Thymus (tissue), 11 donors: ENCODE results near the gene TXNL4A. TPM values are rescaled to one million over a fixed set of nuclear protein-coding genes. Genes with fewer than 3 reads are reported as not detected.
"Not testable (repeated sequence)": the region's sequence is repeated elsewhere in the genome, so short reads cannot be mapped to it uniquely, and the experiment has no call there.

ENCODE experiments used
- DNase-seq, 9 donors: peaks; one replicate each; pipeline ENCODE4 v3.0.0-alpha.2; 2013; ENCODE audit warnings: low spot score in 9 of 9, low read depth in 6 of 9, missing footprints in 1 of 9
- H3K27ac ChIP-seq, 2 donors: one replicate each; pipeline ENCODE4 v1.5.1; 2013; ENCODE audit warnings: control low read depth in 1 of 2, low read depth in 1 of 2, low read length in 1 of 2, mild to moderate bottlenecking in 1 of 2, moderate library complexity in 1 of 2
- H3K27me3 ChIP-seq, 2 donors: one replicate each; pipeline ENCODE4 v1.5.1; 2013; ENCODE audit warnings: low read length in 1 of 2; ENCODE audit not compliant: control insufficient read depth in 2 of 2, insufficient read depth in 1 of 2
- H3K36me3 ChIP-seq, 2 donors: one replicate each; pipeline ENCODE4 v1.5.1; 2013; ENCODE audit warnings: low read length in 1 of 2, mild to moderate bottlenecking in 1 of 2, moderate library complexity in 1 of 2; ENCODE audit not compliant: control insufficient read depth in 2 of 2, insufficient read depth in 2 of 2
- H3K4me1 ChIP-seq, 2 donors: one replicate each; pipeline ENCODE4 v1.5.1; 2013; ENCODE audit warnings: low read length in 2 of 2; ENCODE audit not compliant: control insufficient read depth in 2 of 2, insufficient read depth in 2 of 2
- H3K4me3 ChIP-seq, 2 donors: one replicate each; pipeline ENCODE4 v1.5.1; 2013; ENCODE audit warnings: low read length in 2 of 2, control low read depth in 1 of 2, mild to moderate bottlenecking in 1 of 2
- H3K9me3 ChIP-seq, 2 donors: one replicate each; pipeline ENCODE4 v1.5.1; 2013; ENCODE audit warnings: low read length in 1 of 2, mild to moderate bottlenecking in 1 of 2; ENCODE audit not compliant: control insufficient read depth in 2 of 2, insufficient read depth in 1 of 2
- WGBS: extraction: QIAGEN DNeasy Blood & Tissue Kit; methylation state at CpG from one replicate; pipeline ENCODE4 v1.1.7; 2013; 5-methylcytosine and 5-hydroxymethylcytosine counted together
- polyA plus RNA-seq: library from polyadenylated mRNA; stranded (reverse); fragments of 200-250 nt; gene quantifications from one replicate; pipeline ENCODE4 v1.2.3, GENCODE V29; 2013
- total RNA-seq: library from RNA; stranded (reverse); fragments of 120-200 nt; gene quantifications from one replicate; pipeline ENCODE4 v1.2.4, GENCODE V29; 2013
- donor health status: healthy.

The TXNL4A gene
- total and polyA plus RNA-seq, 2 donors: 99.0 to 120 TPM

DNA sequence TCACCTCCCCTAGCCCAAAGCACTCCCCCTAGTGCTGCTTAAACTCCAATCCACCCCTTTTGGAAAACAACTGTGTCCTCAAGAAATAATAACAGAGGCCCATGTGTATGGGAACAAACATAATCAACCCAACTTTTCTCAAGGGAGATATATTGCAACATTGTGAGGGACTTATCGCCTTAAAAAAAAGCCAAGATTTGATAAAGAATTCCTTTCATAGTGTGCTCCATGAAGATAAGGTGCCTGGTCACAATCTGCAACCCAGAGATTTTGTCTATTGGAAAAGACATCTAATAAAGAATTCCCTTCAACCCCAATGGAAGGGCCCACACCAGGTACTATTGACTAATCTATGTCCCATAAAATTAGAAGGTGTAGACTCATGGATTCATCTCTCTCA is 41.3 kb upstream of the TXNL4A start:
- H3K9me3 ChIP-seq: peaks cover 4 to 6% of the 10 kb centered on the region in 2 donors
- H3K27ac ChIP-seq: no peak overlapping the region
- peaks cover 3 to 7% of the 10 kb centered on the region in 2 donors for H3K4me1 ChIP-seq
- no peaks in the 10 kb centered on the region for H3K36me3 ChIP-seq
- DNase-seq: no peak
- H3K27me3 ChIP-seq: no peaks in the 10 kb centered on the region
- 97% methylated on average over 1 of the region's 1 CpG for WGBS
- H3K4me3 ChIP-seq: no peak overlapping the region

DNA sequence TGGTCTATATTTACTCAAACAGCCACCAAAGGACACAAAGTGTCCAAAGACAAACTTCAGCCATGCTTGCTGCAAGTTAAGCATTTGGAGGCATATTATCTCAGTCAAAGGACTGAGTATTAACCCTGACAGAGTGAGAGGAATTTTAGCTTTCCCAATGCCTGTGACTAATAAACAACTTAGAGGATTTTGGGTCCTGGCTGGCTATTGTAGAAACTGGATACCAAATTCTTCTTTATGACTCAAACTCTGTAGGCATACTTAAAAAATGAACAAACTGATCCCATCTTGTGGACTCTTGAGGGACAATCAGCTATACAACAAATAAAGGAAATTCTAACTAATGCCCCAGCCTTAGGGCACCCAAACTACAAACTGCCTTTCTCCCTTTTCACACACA is 39.4 kb upstream of the TXNL4A start:
- H3K27me3 ChIP-seq, DNase-seq, H3K36me3 ChIP-seq, H3K4me3 ChIP-seq, H3K27ac ChIP-seq, H3K4me1 ChIP-seq: not testable (repeated sequence)
- peaks cover 5 to 20% of the 10 kb centered on the region in 2 donors for H3K9me3 ChIP-seq

DNA sequence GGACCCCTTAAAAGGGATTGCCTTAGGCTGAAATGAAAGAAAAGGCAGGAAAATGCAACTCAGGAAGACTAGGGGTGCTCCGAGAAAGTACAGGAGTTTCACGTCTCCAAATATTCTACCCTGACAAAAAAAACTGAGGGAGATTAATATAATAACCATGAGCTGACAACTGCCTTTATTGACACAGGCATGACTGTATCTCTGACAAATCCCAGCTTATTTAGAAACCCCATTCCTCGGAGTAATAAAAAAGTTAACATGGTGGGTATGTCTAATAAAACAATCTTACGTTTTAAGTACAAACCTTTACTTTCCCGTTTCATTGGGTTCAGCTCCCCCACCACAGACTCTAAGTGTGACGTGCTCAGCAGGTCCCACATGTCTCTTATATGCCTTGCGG is 38.0 kb upstream of the TXNL4A start:
- Histone ChIP-seq H3K27me3 (no peaks in the 10 kb centered on the region), H3K36me3 (no peaks in the 10 kb centered on the region), H3K4me1 (no peaks in the 10 kb centered on the region), H3K4me3 (no peak overlapping the region), H3K27ac (no peak overlapping the region), H3K9me3 (peaks cover 7 to 29% of the 10 kb centered on the region in 2 donors)
- DNase-seq: no peak
- WGBS: 95% methylated on average over 7 of the region's 7 CpGs

DNA sequence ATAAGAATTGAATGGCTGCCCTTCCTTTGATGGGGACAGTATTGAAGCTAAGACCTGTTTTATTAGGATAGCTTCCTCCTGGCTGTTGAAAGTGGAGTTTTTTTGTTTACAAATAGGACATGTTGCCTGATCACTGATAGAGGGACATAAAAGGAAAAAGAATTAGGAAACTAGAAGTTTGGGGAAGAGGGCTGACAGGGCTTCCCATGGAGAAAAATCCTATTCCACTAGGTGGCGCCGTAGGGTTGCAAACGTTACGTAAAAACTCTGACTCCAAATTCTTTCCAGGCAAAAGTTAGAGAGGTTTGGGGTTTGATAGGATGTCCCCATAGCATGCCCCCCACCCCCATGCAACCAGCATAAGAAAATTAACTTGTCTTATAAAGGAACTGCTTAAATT is 34.8 kb upstream of the TXNL4A start:
- no peak for DNase-seq
- 79% methylated on average over 4 of the region's 4 CpGs for WGBS
- H3K27ac ChIP-seq: no peak overlapping the region
- peaks cover 7 to 33% of the 10 kb centered on the region in 2 donors for H3K9me3 ChIP-seq
- H3K36me3 ChIP-seq: no peaks in the 10 kb centered on the region
- no peaks in the 10 kb centered on the region for H3K4me1 ChIP-seq
- no peaks in the 10 kb centered on the region for H3K27me3 ChIP-seq
- no peak overlapping the region for H3K4me3 ChIP-seq

DNA sequence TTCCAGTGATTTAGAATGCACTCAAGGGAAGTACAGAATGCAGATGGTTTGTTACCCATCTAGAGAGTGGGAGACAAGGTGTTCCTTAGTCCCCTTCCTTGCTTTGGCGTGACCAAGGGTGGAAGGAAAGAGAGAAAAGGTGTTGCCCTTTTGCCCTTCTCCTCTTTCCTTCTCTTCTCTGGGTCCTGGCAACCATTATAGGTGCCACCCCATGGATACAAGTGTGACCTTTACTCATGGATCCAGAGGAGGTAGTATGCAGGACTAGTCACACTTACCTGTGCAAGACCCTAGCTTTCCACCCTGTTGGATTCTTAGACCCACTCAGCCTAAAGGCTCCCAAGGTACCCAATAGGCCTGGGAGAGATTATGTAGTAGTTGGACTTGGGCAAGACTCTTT is 34.2 kb upstream of the TXNL4A start:
- Histone ChIP-seq H3K4me1 (no peaks in the 10 kb centered on the region), H3K4me3 (no peak overlapping the region), H3K27me3 (no peaks in the 10 kb centered on the region), H3K27ac (no peak overlapping the region), H3K9me3 (peaks cover 7 to 33% of the 10 kb centered on the region in 2 donors), H3K36me3 (no peaks in the 10 kb centered on the region)
- DNase-seq: peak in 4 of 9 donors; percentile 7 to 51 (median 16)
- WGBS: 50% methylated on average over 1 of the region's 1 CpG

DNA sequence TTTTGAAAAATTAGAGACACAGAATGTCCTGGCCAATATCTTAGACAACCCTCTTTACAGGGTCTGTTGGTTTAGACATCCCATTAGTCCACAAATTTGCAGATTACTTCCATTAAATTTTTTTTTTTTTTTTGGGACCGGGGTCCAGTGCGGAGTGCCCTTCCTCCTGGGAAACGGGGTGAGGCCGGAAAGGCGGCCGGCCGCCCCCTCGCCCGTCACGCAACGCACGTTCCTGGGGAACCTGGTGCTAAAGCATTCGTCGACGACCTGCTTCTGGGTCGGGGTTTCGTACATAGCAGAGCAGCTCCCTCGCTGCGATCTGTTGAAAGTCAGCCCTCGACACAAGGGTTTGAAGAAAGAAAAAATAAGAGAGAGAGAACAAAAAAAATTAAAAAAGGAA is 24.4 kb upstream of the TXNL4A start:
- H3K27me3 ChIP-seq: no peaks in the 10 kb centered on the region
- no peak for DNase-seq
- H3K4me3 ChIP-seq: no peak overlapping the region
- no peaks in the 10 kb centered on the region for H3K36me3 ChIP-seq
- peaks cover 1 to 22% of the 10 kb centered on the region in 2 donors for H3K9me3 ChIP-seq
- no peaks in the 10 kb centered on the region for H3K4me1 ChIP-seq
- WGBS: 98% methylated on average over 20 of the region's 20 CpGs
- no peak overlapping the region for H3K27ac ChIP-seq

DNA sequence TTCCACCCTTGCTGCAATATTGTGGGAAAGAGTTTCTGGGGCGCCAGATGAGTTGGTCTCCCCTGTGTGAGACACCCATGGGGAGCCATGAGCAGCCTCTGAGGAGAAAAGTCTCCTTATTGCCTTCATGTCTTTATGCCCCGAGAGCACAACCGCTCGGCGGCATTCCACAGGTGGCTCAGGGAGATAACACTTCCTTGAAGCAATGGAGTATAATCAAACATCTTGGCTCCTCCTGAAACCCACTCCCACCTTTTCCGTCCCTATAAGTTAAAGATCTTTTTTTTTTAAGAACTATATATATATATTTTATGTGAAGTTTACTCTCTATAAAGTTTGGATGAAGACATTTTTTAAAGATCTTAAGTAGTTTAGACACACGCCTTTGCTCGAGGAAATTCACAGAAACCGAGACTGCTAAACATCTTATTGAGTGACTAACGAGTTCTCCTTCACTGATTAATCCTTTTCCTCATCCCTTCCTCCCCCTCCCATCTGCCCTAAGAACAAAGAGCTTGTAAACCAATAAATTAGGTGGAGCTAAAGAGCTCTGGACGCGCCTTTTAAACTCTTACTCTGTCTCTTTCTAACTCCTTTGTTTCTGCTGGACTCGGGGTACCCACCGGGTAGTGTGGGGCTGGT is 23.3 kb upstream of the TXNL4A start:
- DNase-seq, H3K27ac ChIP-seq, H3K4me1 ChIP-seq, H3K36me3 ChIP-seq, H3K4me3 ChIP-seq, H3K27me3 ChIP-seq: not testable (repeated sequence)
- peaks cover 1 to 22% of the 10 kb centered on the region in 2 donors for H3K9me3 ChIP-seq
- 95% methylated on average over 14 of the region's 14 CpGs for WGBS

DNA sequence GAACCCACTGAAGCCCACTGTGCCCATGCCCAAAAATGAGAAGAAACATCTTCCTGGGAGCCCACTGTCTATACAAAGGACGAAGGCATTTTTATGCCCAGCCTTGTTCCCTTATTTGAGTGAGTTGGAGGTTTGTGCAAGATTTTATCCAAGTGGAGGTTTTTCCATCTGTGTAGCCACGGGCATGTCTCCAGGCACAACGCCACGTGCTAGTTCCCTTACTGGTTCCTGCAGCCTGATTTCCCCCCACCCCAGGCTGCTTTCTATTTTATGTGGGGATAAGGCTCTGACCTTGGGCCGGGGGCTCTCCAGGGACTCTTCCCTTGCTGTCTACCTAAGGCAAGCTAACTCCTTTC is 22.2 kb upstream of the TXNL4A start:
- Histone ChIP-seq H3K36me3 (no peaks in the 10 kb centered on the region), H3K4me1 (no peaks in the 10 kb centered on the region), H3K27me3 (no peaks in the 10 kb centered on the region), H3K27ac (no peak overlapping the region), H3K4me3 (no peak overlapping the region), H3K9me3 (peaks cover 1 to 22% of the 10 kb centered on the region in 2 donors)
- no peak for DNase-seq
- WGBS: 96% methylated on average over 5 of the region's 5 CpGs

DNA sequence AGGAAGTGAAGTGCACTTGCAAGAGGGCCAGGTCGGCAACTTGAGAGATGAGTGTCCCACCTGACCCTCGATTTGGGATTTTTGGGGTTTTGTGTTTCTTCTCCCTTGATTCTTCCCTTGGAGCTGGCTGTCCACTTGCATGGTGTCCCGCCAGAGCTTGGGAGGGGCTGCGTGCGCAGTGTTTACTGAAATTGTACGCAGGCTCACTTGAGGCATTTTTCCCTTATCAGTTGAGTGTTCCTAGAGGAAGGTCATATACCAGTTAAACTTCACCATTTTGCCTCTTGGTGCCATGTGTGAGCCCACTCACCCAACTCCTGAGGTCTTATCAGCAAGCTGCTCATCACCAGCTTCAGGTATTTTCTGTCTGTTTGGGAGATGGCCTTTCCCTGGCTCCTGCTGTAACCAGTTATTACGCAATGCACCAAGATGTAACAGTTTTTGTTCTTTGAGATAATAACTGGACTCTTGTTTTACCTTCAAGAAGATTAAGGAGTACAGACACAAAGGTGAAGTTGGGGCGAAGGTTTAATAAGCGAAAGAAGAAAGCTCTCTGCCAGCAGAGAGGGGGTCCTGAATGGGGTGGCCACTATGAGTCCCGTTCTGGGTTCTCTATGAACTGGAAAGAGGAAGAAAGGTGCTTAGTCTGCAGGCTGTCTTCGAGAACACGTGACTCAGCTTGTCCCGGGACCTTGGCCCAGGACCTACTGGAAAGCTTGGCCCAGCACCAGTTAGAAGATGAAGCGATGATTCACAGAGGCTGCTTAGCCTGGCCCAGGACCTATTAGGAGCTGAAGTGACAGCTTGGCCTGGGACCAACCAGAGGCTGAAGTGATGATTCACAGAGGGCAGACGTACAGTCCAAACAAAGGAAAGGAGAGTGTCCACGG is 21.5 kb upstream of the TXNL4A start:
- no peak overlapping the region for H3K4me3 ChIP-seq
- DNase-seq: no peak
- no peaks in the 10 kb centered on the region for H3K4me1 ChIP-seq
- no peak overlapping the region for H3K27ac ChIP-seq
- H3K9me3 ChIP-seq: peaks cover 1 to 21% of the 10 kb centered on the region in 2 donors
- 96% methylated on average over 16 of the region's 16 CpGs for WGBS
- H3K36me3 ChIP-seq: no peaks in the 10 kb centered on the region
- no peaks in the 10 kb centered on the region for H3K27me3 ChIP-seq
